ENCODE data around the gene CARD11. TPM values are rescaled to one million over a fixed set of nuclear protein-coding genes. Genes with fewer than 3 reads are reported as not detected.

The CARD11 gene
- total and polyA plus RNA-seq, 2 donors (not counting 1 experiment from before 2014, with no cell fraction given): 129 to 135 TPM

DNA sequence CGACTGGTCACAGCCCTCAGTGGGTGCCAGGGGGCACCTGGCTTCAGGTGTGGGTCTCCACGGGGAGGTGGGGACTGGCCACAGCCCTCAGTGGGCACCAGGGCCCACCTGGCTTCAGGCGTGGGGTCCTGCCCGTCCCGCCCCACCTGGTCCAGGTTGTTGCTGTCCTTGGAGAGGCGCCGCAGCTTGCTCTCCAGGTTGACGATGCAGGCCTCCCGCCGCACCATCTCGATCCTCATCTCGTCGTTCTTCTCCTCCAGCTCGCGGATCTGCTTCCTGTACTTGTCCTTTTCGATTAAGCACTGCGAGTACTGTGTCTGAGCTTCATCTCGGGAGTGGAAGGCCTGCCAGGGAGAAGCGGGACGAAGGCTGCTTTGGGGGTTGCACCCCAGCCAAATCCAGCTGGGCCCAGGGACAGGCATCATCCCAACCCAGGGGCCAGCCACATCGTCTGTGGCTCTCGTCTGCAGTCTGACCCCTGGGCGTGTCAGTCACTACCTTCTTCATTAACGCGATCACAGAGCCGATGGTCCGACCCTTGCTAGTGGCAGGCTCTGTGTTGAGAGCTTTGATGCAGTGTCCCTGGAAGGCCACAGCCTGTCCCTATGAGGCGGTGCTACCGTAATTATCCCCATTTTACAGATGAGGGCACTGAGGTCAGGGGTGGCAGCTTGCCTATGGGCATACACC is 106.6 kb downstream of the CARD11 start:
- Histone ChIP-seq H3K4me1 (ENCODE audit: control insufficient read depth in 2 of 2, insufficient read depth in 2 of 2, low read length in 2 of 2) (no peaks in the 10 kb centered on the region), H3K36me3 (replicated peaks in 1 of 2; ENCODE audit: control extremely low read depth in 1 of 2, control insufficient read depth in 1 of 2, extremely low read depth in 1 of 2, insufficient read depth in 2 of 2, low read length in 1 of 2) (peaks cover 14 to 92% of the 10 kb centered on the region in 2 experiments), H3K27me3 (replicated peaks in 1 of 4; ENCODE audit: control extremely low read depth in 1 of 4, control insufficient read depth in 3 of 4, insufficient read depth in 4 of 4, low read length in 3 of 4) (no peaks in the 10 kb centered on the region), H3K4me3 (ENCODE audit: control extremely low read depth in 1 of 5, extremely low read depth in 1 of 5, insufficient read depth in 1 of 5, low read depth in 2 of 5, low read length in 4 of 5) (no peak overlapping the region), H3K27ac (ENCODE audit: low read length in 2 of 2) (no peak overlapping the region), H3K79me2 (ENCODE audit: control insufficient read depth, insufficient read depth, low read length) (peaks cover 21% of the 10 kb centered on the region), H3K9me3 (ENCODE audit: control extremely low read depth in 1 of 3, control insufficient read depth in 2 of 3, insufficient read depth in 1 of 3, low read length in 2 of 3) (no peaks in the 10 kb centered on the region), H2AFZ (ENCODE audit: insufficient read depth, low read depth, low read length, poor library complexity, severe bottlenecking) (no peak overlapping the region), H3K4me2 (replicated peaks; ENCODE audit: low read depth, low read length, poor library complexity, severe bottlenecking) (no peak overlapping the region), H3K9ac (ENCODE audit: low read length) (no peak overlapping the region), H4K20me1 (ENCODE audit: control insufficient read depth, insufficient read depth, low read length, poor library complexity, severe bottlenecking) (peaks cover 32% of the 10 kb centered on the region)
- ATAC-seq (ENCODE audit: low read depth): no peak
- no peak overlapping the region for H3K27ac Mint-ChIP-seq
- intact Hi-C loops (cut with micrococcal nuclease): no loop called here
- H3K4me3 Mint-ChIP-seq: no peak overlapping the region
- peaks cover 13% of the 10 kb centered on the region for H3K4me1 Mint-ChIP-seq
- H3K27me3 Mint-ChIP-seq: no peaks in the 10 kb centered on the region
- CTCF ChIA-PET: interaction anchor here (1.8 kb wide), 1 partner anchor 72 kb away, joined by 6 read pairs; no protein-coding TSS in a partner anchor
- no peaks in the 10 kb centered on the region for H3K9me3 Mint-ChIP-seq (ENCODE audit: insufficient read depth)
- 93% methylated on average over 29 of the region's 29 CpGs for WGBS (ENCODE audit: insufficient coverage)
- no peak for TF ChIP-seq EZH2 (IDR thresholded peaks at IDR 0.05; ENCODE audit: borderline replicate concordance, insufficient read depth, low read depth, low read length, poor library complexity, severe bottlenecking)
- TF ChIP-seq, protein P1, sequence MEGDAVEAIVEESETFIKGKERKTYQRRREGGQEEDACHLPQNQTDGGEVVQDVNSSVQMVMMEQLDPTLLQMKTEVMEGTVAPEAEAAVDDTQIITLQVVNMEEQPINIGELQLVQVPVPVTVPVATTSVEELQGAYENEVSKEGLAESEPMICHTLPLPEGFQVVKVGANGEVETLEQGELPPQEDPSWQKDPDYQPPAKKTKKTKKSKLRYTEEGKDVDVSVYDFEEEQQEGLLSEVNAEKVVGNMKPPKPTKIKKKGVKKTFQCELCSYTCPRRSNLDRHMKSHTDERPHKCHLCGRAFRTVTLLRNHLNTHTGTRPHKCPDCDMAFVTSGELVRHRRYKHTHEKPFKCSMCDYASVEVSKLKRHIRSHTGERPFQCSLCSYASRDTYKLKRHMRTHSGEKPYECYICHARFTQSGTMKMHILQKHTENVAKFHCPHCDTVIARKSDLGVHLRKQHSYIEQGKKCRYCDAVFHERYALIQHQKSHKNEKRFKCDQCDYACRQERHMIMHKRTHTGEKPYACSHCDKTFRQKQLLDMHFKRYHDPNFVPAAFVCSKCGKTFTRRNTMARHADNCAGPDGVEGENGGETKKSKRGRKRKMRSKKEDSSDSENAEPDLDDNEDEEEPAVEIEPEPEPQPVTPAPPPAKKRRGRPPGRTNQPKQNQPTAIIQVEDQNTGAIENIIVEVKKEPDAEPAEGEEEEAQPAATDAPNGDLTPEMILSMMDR (IDR thresholded peaks at IDR 0.05): no peak
- DNase-seq: no peak
- POLR2A ChIA-PET: interaction anchor here (0.8 kb wide), 1 partner anchor 29 kb away, joined by 3 read pairs; no protein-coding TSS in a partner anchor

- no peak overlapping the region for H3K27ac ChIP-seq (ENCODE audit: low read length in 2 of 2)
- peaks cover 16 to 90% of the 10 kb centered on the region in 2 experiments for H3K36me3 ChIP-seq (replicated peaks in 1 of 2; ENCODE audit: control extremely low read depth in 1 of 2, control insufficient read depth in 1 of 2, extremely low read depth in 1 of 2, insufficient read depth in 2 of 2, low read length in 1 of 2)
- Mint-ChIP-seq H3K4me3 (no peak overlapping the region), H3K9me3 (ENCODE audit: insufficient read depth) (no peaks in the 10 kb centered on the region), H3K4me1 (peaks cover 10% of the 10 kb centered on the region), H3K27ac (no peak overlapping the region), H3K27me3 (no peaks in the 10 kb centered on the region)
- TF ChIP-seq, protein P1 (IDR thresholded peaks at IDR 0.05): no peak
- no peak for TF ChIP-seq EZH2 (IDR thresholded peaks at IDR 0.05; ENCODE audit: borderline replicate concordance, insufficient read depth, low read depth, low read length, poor library complexity, severe bottlenecking)
- no peaks in the 10 kb centered on the region for H3K27me3 ChIP-seq (replicated peaks in 1 of 4; ENCODE audit: control extremely low read depth in 1 of 4, control insufficient read depth in 3 of 4, insufficient read depth in 4 of 4, low read length in 3 of 4)
- H3K4me1 ChIP-seq (ENCODE audit: control insufficient read depth in 2 of 2, insufficient read depth in 2 of 2, low read length in 2 of 2): no peaks in the 10 kb centered on the region
- DNase-seq (no peak), ATAC-seq (ENCODE audit: low read depth) (no peak)
- H3K9ac ChIP-seq (ENCODE audit: low read length): no peak overlapping the region
- H3K4me3 ChIP-seq (ENCODE audit: control extremely low read depth in 1 of 5, extremely low read depth in 1 of 5, insufficient read depth in 1 of 5, low read depth in 2 of 5, low read length in 4 of 5): no peak overlapping the region
- WGBS (ENCODE audit: insufficient coverage): 98% methylated on average over 8 of the region's 8 CpGs
- ChIA-PET CTCF (no interaction called here), POLR2A (no interaction called here)
- peaks cover 32% of the 10 kb centered on the region for H4K20me1 ChIP-seq (ENCODE audit: control insufficient read depth, insufficient read depth, low read length, poor library complexity, severe bottlenecking)
- peaks cover 21% of the 10 kb centered on the region for H3K79me2 ChIP-seq (ENCODE audit: control insufficient read depth, insufficient read depth, low read length)
- no peaks in the 10 kb centered on the region for H3K9me3 ChIP-seq (ENCODE audit: control extremely low read depth in 1 of 3, control insufficient read depth in 2 of 3, insufficient read depth in 1 of 3, low read length in 2 of 3)
- no peak overlapping the region for H2AFZ ChIP-seq (ENCODE audit: insufficient read depth, low read depth, low read length, poor library complexity, severe bottlenecking)
- intact Hi-C loops (cut with micrococcal nuclease): no loop called here
- no peak overlapping the region for H3K4me2 ChIP-seq (replicated peaks; ENCODE audit: low read depth, low read length, poor library complexity, severe bottlenecking)
Measured at GRCh38 chr7:2936301-2936700, 107.4 kb downstream of the CARD11 start.
